ENCODE results near the gene MRE11. TPM values are rescaled to one million over a fixed set of nuclear protein-coding genes. Genes with fewer than 3 reads are reported as not detected.
"Not testable (repeated sequence)": the region's sequence is repeated elsewhere in the genome, so short reads cannot be mapped to it uniquely, and the experiment has no call there.

The MRE11 gene
- total and polyA plus RNA-seq, 9 donors = 8.0 to 22.6 (median 15.1) TPM

DNA sequence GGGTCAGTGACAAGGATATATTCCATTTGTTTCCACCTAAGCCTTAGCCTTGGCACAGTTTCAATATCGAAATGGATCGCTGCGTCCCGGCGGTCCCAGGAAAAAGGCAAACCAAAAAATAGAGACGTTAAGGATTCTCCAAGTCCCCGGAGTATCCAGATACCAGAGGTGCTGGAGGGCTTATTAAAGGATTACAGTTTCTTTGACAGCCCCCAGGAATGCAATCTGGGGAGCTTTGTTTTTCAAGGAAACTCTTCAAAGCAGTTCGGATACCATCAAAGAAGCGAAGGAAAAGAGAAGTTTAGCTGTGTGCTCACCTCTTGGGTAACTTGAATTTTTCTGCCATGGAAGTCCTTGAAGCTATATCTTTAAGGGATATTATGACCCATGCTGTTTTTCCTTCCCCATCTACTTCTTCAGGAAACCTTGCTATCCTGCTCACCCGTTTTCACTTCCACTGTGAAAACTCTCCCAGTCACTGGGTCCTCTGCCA lies 91.8 kb downstream of the MRE11 start:
- Histone ChIP-seq H3K4me3 (ENCODE audit: low read length) (peak overlapping the region; percentile 35), H3K4me1 (ENCODE audit: control insufficient read depth, insufficient read depth, low read length) (peaks cover 12% of the 10 kb centered on the region), H3K27ac (ENCODE audit: low read length) (no peak overlapping the region), H3K36me3 (ENCODE audit: control insufficient read depth, insufficient read depth, low read length) (no peaks in the 10 kb centered on the region), H3K9me3 (replicated peaks; ENCODE audit: control insufficient read depth, low read depth, low read length) (no peaks in the 10 kb centered on the region), H3K27me3 (ENCODE audit: control insufficient read depth, insufficient read depth, low read length) (peaks cover 31% of the 10 kb centered on the region)
- DNase-seq = no peak
- WGBS (ENCODE audit: insufficient coverage) = 17% methylated on average over 7 of the region's 10 CpGs

DNA sequence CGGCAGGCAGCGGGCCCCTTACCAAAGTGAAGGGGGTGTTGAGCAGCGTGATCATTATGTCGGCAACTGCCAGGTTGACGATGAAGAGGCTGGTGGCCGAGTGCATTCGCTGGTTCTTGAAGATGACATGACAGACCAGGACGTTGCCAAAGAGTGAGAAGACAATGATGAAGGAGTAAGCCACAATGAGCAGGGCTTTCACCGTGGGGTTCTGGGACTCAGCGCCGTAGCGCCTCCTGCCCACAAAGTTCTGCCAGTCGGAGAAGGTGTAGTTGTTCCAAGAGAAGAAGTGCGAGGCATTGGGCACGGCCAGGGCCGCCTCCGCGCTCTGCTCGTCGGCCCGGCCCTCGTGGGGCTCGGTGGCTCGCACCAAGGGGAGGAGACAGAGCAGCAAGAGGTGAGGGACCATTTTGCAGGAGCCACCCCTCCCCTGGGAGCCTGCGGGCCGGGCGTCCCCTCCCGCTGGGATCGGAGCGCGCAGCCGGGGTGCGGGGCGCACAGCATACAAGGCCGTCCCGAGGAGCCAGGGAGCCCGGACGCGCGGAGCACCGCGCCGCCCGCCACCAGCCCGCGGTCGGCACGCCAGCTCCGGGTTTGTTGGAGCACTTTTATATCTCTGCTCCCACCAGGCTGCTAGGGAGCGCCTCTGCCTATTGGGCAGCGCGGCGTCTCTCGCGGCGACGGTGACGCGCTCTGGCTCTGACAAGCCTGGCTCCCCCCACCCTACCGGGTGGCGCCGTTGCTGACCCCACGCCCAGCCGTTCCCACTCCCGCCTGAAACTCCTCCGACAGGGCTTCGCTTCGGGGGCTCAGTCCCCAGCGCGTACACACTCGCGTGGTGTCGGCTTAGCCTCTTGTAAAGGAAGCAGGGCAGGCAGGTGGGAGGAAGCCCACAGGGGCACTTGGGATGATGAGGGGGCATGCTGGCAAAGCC lies 92.5 kb downstream of the MRE11 start, which contains the start of gene GPR83:
Gene GPR83, minus strand, starts transcription at position 581 of the 934 bp plus-strand sequence. Its CDS starts 172 bp downstream, at position 409.
- Histone ChIP-seq H3K27me3 (ENCODE audit: control insufficient read depth, insufficient read depth, low read length) (peaks cover 31% of the 10 kb centered on the region), H3K9me3 (replicated peaks; ENCODE audit: control insufficient read depth, low read depth, low read length) (no peaks in the 10 kb centered on the region), H3K4me3 (ENCODE audit: low read length) (peak within 1 kb of the TSS; percentile 35), H3K36me3 (ENCODE audit: control insufficient read depth, insufficient read depth, low read length) (no peaks in the 10 kb centered on the region), H3K4me1 (ENCODE audit: control insufficient read depth, insufficient read depth, low read length) (peaks cover 12% of the 10 kb centered on the region), H3K27ac (ENCODE audit: low read length) (no peak within 1 kb of the TSS)
- 2% methylated on average over 69 of the region's 73 CpGs for WGBS (ENCODE audit: insufficient coverage)
- DNase-seq = peak; percentile 25

GRCh38 chr11:94400457-94400838 lies 93.2 kb downstream of the MRE11 start:
- H3K4me3 ChIP-seq (ENCODE audit: low read length) = no peak overlapping the region

DNA sequence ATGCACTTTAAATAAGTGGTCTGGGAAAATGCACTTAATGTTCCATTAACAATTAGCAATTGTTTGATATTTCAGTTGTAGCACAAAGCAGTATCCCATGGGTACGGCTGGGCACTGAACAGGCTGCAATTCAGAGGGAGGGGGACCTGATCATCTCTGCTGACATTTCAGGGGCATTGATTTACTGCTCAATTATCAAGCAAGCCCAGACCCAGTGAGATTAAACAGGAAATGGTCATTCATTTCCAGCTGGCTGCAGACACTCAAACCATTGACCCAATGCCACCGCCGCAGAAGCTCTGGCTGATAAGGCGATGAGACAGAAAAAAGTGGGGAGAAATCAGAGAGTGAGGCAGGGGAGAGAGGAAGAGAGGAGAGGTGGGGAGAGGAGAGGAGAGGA lies 93.6 kb downstream of the MRE11 start:
- Histone ChIP-seq H3K27ac (ENCODE audit: low read length) (no peak overlapping the region), H3K4me3 (ENCODE audit: low read length) (no peak overlapping the region), H3K9me3 (replicated peaks; ENCODE audit: control insufficient read depth, low read depth, low read length) (no peaks in the 10 kb centered on the region), H3K36me3 (ENCODE audit: control insufficient read depth, insufficient read depth, low read length) (no peaks in the 10 kb centered on the region), H3K4me1 (ENCODE audit: control insufficient read depth, insufficient read depth, low read length) (peaks cover 12% of the 10 kb centered on the region), H3K27me3 (ENCODE audit: control insufficient read depth, insufficient read depth, low read length) (peaks cover 31% of the 10 kb centered on the region)
- no peak for DNase-seq
- 39% methylated on average over 2 of the region's 4 CpGs for WGBS (ENCODE audit: insufficient coverage)

More at GRCh38 chr11:94400457-94400838, 93.2 kb downstream of the MRE11 start:
- no peaks in the 10 kb centered on the region for H3K36me3 ChIP-seq (ENCODE audit: control insufficient read depth, insufficient read depth, low read length)
- H3K4me1 ChIP-seq (ENCODE audit: control insufficient read depth, insufficient read depth, low read length) = peaks cover 12% of the 10 kb centered on the region
- DNase-seq = no peak
- no peaks in the 10 kb centered on the region for H3K9me3 ChIP-seq (replicated peaks; ENCODE audit: control insufficient read depth, low read depth, low read length)
- WGBS (ENCODE audit: insufficient coverage) = 21% methylated on average over 4 of the region's 4 CpGs
- no peak overlapping the region for H3K27ac ChIP-seq (ENCODE audit: low read length)
- peaks cover 31% of the 10 kb centered on the region for H3K27me3 ChIP-seq (ENCODE audit: control insufficient read depth, insufficient read depth, low read length)

- Histone ChIP-seq H3K9me3 (replicated peaks; ENCODE audit: control insufficient read depth, low read depth, low read length) (no peaks in the 10 kb centered on the region), H3K27me3 (ENCODE audit: control insufficient read depth, insufficient read depth, low read length) (peaks cover 31% of the 10 kb centered on the region), H3K4me3 (ENCODE audit: low read length) (no peak overlapping the region), H3K36me3 (ENCODE audit: control insufficient read depth, insufficient read depth, low read length) (no peaks in the 10 kb centered on the region), H3K27ac (ENCODE audit: low read length) (no peak overlapping the region), H3K4me1 (ENCODE audit: control insufficient read depth, insufficient read depth, low read length) (peaks cover 12% of the 10 kb centered on the region)
- DNase-seq = no peak
- WGBS (ENCODE audit: insufficient coverage) = 90% methylated on average over 5 of the region's 5 CpGs
These were observed 95.5 kb downstream of the MRE11 start for GRCh38 chr11:94398101-94398500.

GRCh38 chr11:94396282-94396681 lies 97.4 kb downstream of the MRE11 start:
- no peak for DNase-seq
- WGBS (ENCODE audit: insufficient coverage) = 89% methylated on average over 3 of the region's 5 CpGs
- Histone ChIP-seq H3K27me3 (ENCODE audit: control insufficient read depth, insufficient read depth, low read length) (peaks cover 24% of the 10 kb centered on the region), H3K27ac (ENCODE audit: low read length) (no peak overlapping the region), H3K36me3 (ENCODE audit: control insufficient read depth, insufficient read depth, low read length) (no peaks in the 10 kb centered on the region), H3K4me1 (ENCODE audit: control insufficient read depth, insufficient read depth, low read length) (peaks cover 7% of the 10 kb centered on the region), H3K9me3 (replicated peaks; ENCODE audit: control insufficient read depth, low read depth, low read length) (no peaks in the 10 kb centered on the region), H3K4me3 (ENCODE audit: low read length) (no peak overlapping the region)

DNA sequence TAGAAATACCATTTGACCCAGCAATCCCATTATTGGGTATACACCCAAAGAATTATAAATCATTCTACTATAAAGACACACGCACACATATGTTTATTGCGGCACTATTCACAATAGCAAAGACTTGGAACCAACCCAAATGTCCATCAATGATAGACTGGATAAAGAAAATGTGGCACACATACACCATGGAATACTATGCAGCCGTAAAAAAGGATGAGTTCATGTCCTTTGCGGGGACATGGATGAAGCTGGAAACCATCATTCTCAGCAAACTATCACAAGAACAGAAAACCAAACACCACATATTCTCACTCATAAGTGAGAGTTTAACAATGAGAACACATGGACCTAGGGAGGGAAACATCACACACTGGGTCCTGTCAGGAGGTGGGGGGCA lies 101.7 kb downstream of the MRE11 start:
- WGBS (ENCODE audit: insufficient coverage) = no CpG with 5 or more reads among the region's 4 CpGs
- H3K27ac ChIP-seq (ENCODE audit: low read length); H3K4me1 ChIP-seq (ENCODE audit: control insufficient read depth, insufficient read depth, low read length); DNase-seq; H3K4me3 ChIP-seq (ENCODE audit: low read length); H3K36me3 ChIP-seq (ENCODE audit: control insufficient read depth, insufficient read depth, low read length); H3K9me3 ChIP-seq (replicated peaks; ENCODE audit: control insufficient read depth, low read depth, low read length); H3K27me3 ChIP-seq (ENCODE audit: control insufficient read depth, insufficient read depth, low read length): not testable (repeated sequence)

DNA sequence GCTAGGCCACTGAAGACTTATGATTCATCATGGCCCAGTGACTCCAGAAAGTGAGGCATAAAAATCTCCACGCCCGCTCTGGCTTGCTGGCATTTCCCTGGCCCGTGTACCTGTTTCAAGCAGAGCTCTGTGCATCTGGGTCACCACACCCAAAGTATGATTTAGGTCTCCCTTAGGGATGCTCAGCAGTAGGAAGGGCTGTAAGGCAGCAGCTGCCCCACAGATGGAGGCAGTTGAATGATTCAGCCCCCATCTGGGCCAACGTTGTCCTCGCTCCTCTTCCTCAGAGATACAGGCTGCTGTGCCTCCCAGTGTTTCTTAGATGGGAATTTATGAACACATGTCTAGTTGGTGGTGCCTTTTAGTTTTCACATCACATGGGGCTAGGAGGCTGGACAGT lies 114.0 kb downstream of the MRE11 start:
- no peaks in the 10 kb centered on the region for H3K9me3 ChIP-seq (replicated peaks; ENCODE audit: control insufficient read depth, low read depth, low read length)
- no peak overlapping the region for H3K27ac ChIP-seq (ENCODE audit: low read length)
- 93% methylated on average over 3 of the region's 5 CpGs for WGBS (ENCODE audit: insufficient coverage)
- H3K4me1 ChIP-seq (ENCODE audit: control insufficient read depth, insufficient read depth, low read length) = no peaks in the 10 kb centered on the region
- no peak overlapping the region for H3K4me3 ChIP-seq (ENCODE audit: low read length)
- H3K27me3 ChIP-seq (ENCODE audit: control insufficient read depth, insufficient read depth, low read length) = no peaks in the 10 kb centered on the region
- no peak for DNase-seq
- no peaks in the 10 kb centered on the region for H3K36me3 ChIP-seq (ENCODE audit: control insufficient read depth, insufficient read depth, low read length)

DNA sequence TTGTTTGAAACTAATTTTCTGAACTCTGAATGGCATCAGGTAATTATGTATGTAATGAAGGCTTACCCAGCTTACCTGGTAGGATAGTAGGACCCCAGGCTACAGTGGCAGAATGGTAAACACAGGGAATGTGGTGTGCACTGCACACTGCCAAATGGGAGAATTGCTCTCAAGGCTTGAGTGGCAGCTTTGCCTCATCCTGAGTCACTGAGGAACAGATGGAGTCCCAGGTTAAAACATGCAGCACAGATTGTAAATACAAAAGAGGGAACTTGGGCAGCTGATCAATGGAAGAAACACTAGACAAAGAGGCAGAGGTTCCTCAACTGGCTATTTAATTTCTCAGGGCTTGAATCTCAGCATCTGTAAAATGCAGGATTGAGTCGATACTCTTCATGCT lies 116.8 kb downstream of the MRE11 start:
- Histone ChIP-seq H3K27ac (ENCODE audit: low read length) (no peak overlapping the region), H3K27me3 (ENCODE audit: control insufficient read depth, insufficient read depth, low read length) (no peaks in the 10 kb centered on the region), H3K4me3 (ENCODE audit: low read length) (no peak overlapping the region), H3K4me1 (ENCODE audit: control insufficient read depth, insufficient read depth, low read length) (no peaks in the 10 kb centered on the region), H3K36me3 (ENCODE audit: control insufficient read depth, insufficient read depth, low read length) (no peaks in the 10 kb centered on the region), H3K9me3 (replicated peaks; ENCODE audit: control insufficient read depth, low read depth, low read length) (no peaks in the 10 kb centered on the region)
- WGBS (ENCODE audit: insufficient coverage) = no CpG with 5 or more reads among the region's 1 CpG
- no peak for DNase-seq

DNA sequence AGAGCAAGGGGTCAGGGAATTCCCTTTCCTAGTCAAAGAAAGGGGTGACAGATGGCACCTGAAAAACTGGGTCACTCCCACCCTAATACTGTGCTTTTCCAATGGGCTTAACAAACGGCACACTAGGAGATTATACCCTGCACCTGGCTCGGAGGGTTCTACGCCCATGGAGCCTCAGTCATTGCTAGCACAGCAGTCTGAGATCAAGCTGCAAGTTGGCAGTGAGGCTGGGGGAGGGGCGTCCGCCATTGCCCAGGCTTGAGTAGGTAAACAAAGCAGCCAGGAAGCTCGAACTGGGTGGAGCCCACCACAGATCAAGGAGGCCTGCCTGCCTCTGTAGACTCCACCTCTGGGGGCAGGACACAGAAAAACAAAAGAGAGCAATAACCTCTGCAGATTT lies 123.1 kb downstream of the MRE11 start:
- not testable (repeated sequence) for H3K27ac ChIP-seq (ENCODE audit: low read length); H3K4me1 ChIP-seq (ENCODE audit: control insufficient read depth, insufficient read depth, low read length); H3K27me3 ChIP-seq (ENCODE audit: control insufficient read depth, insufficient read depth, low read length); DNase-seq; H3K9me3 ChIP-seq (replicated peaks; ENCODE audit: control insufficient read depth, low read depth, low read length); H3K4me3 ChIP-seq (ENCODE audit: low read length); H3K36me3 ChIP-seq (ENCODE audit: control insufficient read depth, insufficient read depth, low read length)
- 87% methylated on average over 4 of the region's 6 CpGs for WGBS (ENCODE audit: insufficient coverage)

All from muscle of leg (tissue), 11 donors.